H1 (cell line): ENCODE measurements around the gene NCF4. TPM values are rescaled to one million over a fixed set of nuclear protein-coding genes. Genes with fewer than 3 reads are reported as not detected.

Experiments used
- CTCF ChIA-PET: fragments of 300-600 bp; sonication (Branson Sonifier 250); formaldehyde crosslinking; loops from one replicate; lab custom pipeline; 2021; ENCODE audit not compliant: partially characterized antibody; lab: Charles Lee
- POLR2A ChIA-PET: fragments of 300-600 bp; sonication (Branson Sonifier 250); formaldehyde crosslinking; loops from one replicate; lab custom pipeline; 2021; ENCODE audit warnings: inconsistent platforms; ENCODE audit not compliant: partially characterized antibody; lab: Charles Lee
- DNase-seq, 2 experiments: peaks; one replicate each; pipeline versions ENCODE4 v3.0.0 to v3.0.0-alpha.2; 2010 to 2022; ENCODE audit warnings: low spot score in 2 of 2, low read depth in 1 of 2, mixed read lengths in 1 of 2
- FAIRE-seq: peaks from 2 replicates; lab custom pipeline; 2011; peaks lifted over from hg19 to GRCh38; lab: Jason Lieb, UNC
- H2AFZ ChIP-seq: 2 replicates; pipeline ENCODE4 v1.8.1; 2012; ENCODE audit warnings: low read length, inconsistent platforms
- H2AK5ac ChIP-seq: 2 replicates; pipeline ENCODE4 v1.6.1; 2013; ENCODE audit warnings: low read depth, low read length
- H2BK120ac ChIP-seq: replicated peaks from 2 replicates; pipeline ENCODE3; 2013; ENCODE audit warnings: low read depth, low read length, inconsistent platforms
- H2BK12ac ChIP-seq: 2 replicates; pipeline ENCODE4 v1.6.1; 2013; ENCODE audit warnings: low read depth, low read length
- H2BK15ac ChIP-seq: 2 replicates; pipeline ENCODE4 v1.6.1; 2013; ENCODE audit warnings: low read length
- H2BK20ac ChIP-seq: 2 replicates; pipeline ENCODE4 v1.6.1; 2013; ENCODE audit warnings: low read length
- H2BK5ac ChIP-seq: 2 replicates; pipeline ENCODE4 v1.6.1; 2013; ENCODE audit warnings: low read depth, low read length
- H3K14ac ChIP-seq: 2 replicates; pipeline ENCODE4 v1.6.1; 2013; ENCODE audit warnings: inconsistent platforms; ENCODE audit not compliant: insufficient read length
- H3K18ac ChIP-seq: 2 replicates; pipeline ENCODE4 v1.6.1; 2013; ENCODE audit warnings: low read length; ENCODE audit errors: extremely low read depth
- H3K23ac ChIP-seq: 2 replicates; pipeline ENCODE4 v1.6.1; 2013; ENCODE audit warnings: inconsistent platforms; ENCODE audit not compliant: insufficient read length
- H3K23me2 ChIP-seq: 2 replicates; pipeline ENCODE4 v1.6.1; 2013; ENCODE audit warnings: low read depth, low read length
- H3K27ac ChIP-seq: 2 replicates; pipeline ENCODE4 v1.6.1; 2011; ENCODE audit warnings: low read depth, low read length, inconsistent platforms
- H3K27me3 ChIP-seq, 4 experiments: replicated peaks in 1 of 4; 1 replicate in 1 of 4; 2 replicates in 3 of 4; pipeline versions ENCODE4 v1.6.1 to v1.8.1; 2011 to 2013; ENCODE audit warnings: low read length in 3 of 4, mild to moderate bottlenecking in 3 of 4, inconsistent platforms in 2 of 4, mixed read lengths in 2 of 4, moderate library complexity in 1 of 4; ENCODE audit not compliant: control insufficient read depth in 3 of 4, insufficient read depth in 3 of 4; ENCODE audit errors: extremely low read depth in 1 of 4
- H3K36me3 ChIP-seq, 4 experiments: 2 replicates each; pipeline versions ENCODE4 v1.6.1 to v1.8.1; 2011 to 2013; ENCODE audit warnings: mild to moderate bottlenecking in 4 of 4, low read length in 3 of 4, moderate library complexity in 2 of 4, control low read depth in 1 of 4, inconsistent platforms in 1 of 4; ENCODE audit not compliant: insufficient read depth in 4 of 4, control insufficient read depth in 2 of 4
- H3K4ac ChIP-seq: replicated peaks from 2 replicates; pipeline ENCODE3; 2013; ENCODE audit warnings: low read length, low read depth, mixed read lengths, inconsistent platforms; ENCODE audit not compliant: insufficient read length
- H3K4me1 ChIP-seq, 4 experiments: replicated peaks in 1 of 4; 1 replicate in 1 of 4; 2 replicates in 3 of 4; pipeline versions ENCODE4 v1.6.1 to v1.8.1; 2011 to 2013; ENCODE audit warnings: low read length in 3 of 4, inconsistent platforms in 2 of 4, mixed read lengths in 1 of 4; ENCODE audit not compliant: insufficient read depth in 4 of 4, control insufficient read depth in 3 of 4
- H3K4me2 ChIP-seq, 2 experiments: 2 replicates each; pipeline versions ENCODE4 v1.6.1 to v1.8.1; 2011 to 2013; ENCODE audit warnings: low read depth in 2 of 2, low read length in 2 of 2, control low read depth in 1 of 2, inconsistent platforms in 1 of 2, mild to moderate bottlenecking in 1 of 2; ENCODE audit not compliant: insufficient read depth in 1 of 2
- H3K4me3 ChIP-seq, 4 experiments: fragments of 200-600, 300-600 bp in 1 of 4; sonication (generic), shearing (Covaris generic), sonication (Bioruptor Twin) in 1 of 4; 2 replicates each; pipeline versions ENCODE4 v1.5.1 to v1.8.1; 2011 to 2016; ENCODE audit warnings: low read length in 4 of 4, low read depth in 3 of 4, control low read depth in 2 of 4, inconsistent platforms in 2 of 4, mild to moderate bottlenecking in 2 of 4, mixed read lengths in 1 of 4, moderate library complexity in 1 of 4; ENCODE audit not compliant: insufficient read depth in 2 of 4; ENCODE audit errors: extremely low read depth in 1 of 4
- H3K56ac ChIP-seq: replicated peaks from 2 replicates; pipeline ENCODE3; 2013; ENCODE audit warnings: low read depth, mild to moderate bottlenecking, mixed read lengths, low read length, inconsistent platforms; ENCODE audit not compliant: insufficient read length
- H3K79me1 ChIP-seq: 2 replicates; pipeline ENCODE4 v1.6.1; 2013; ENCODE audit warnings: low read depth, low read length, control low read depth
- H3K79me2 ChIP-seq, 2 experiments: 2 replicates each; pipeline versions ENCODE4 v1.6.1 to v1.8.1; 2012 to 2013; ENCODE audit warnings: low read length in 2 of 2, mild to moderate bottlenecking in 2 of 2, inconsistent platforms in 1 of 2; ENCODE audit not compliant: insufficient read depth in 2 of 2, control insufficient read depth in 1 of 2
- H3K9ac ChIP-seq, 4 experiments: replicated peaks in 1 of 4; 1 replicate in 1 of 4; 2 replicates in 3 of 4; pipeline versions ENCODE4 v1.6.1 to v1.8.1; 2011 to 2013; ENCODE audit warnings: low read depth in 3 of 4, low read length in 3 of 4, control low read depth in 2 of 4, mild to moderate bottlenecking in 2 of 4, moderate library complexity in 2 of 4, inconsistent platforms in 1 of 4; ENCODE audit errors: extremely low read depth in 1 of 4
- H3K9me3 ChIP-seq, 2 experiments: 2 replicates each; pipeline versions ENCODE4 v1.6.1 to v1.8.1; 2012 to 2013; ENCODE audit warnings: mild to moderate bottlenecking in 2 of 2, moderate library complexity in 2 of 2, control low read depth in 1 of 2, inconsistent platforms in 1 of 2, low read depth in 1 of 2, low read length in 1 of 2, mixed read lengths in 1 of 2; ENCODE audit not compliant: insufficient read depth in 2 of 2
- H4K20me1 ChIP-seq, 2 experiments: replicated peaks in 1 of 2; 2 replicates each; pipeline versions ENCODE3 to v1.8.1; 2011 to 2013; ENCODE audit warnings: inconsistent platforms in 2 of 2, low read length in 2 of 2, mild to moderate bottlenecking in 1 of 2; ENCODE audit not compliant: insufficient read depth in 2 of 2, control insufficient read depth in 1 of 2
- H4K5ac ChIP-seq: 2 replicates; pipeline ENCODE4 v1.6.1; 2013; ENCODE audit warnings: low read length, low read depth, mixed read lengths, inconsistent platforms; ENCODE audit not compliant: insufficient read length
- H4K8ac ChIP-seq: 2 replicates; pipeline ENCODE4 v1.8.0; 2013; ENCODE audit warnings: mild to moderate bottlenecking, moderate library complexity, low read length, inconsistent platforms; ENCODE audit not compliant: insufficient read depth; ENCODE audit errors: extremely low read depth
- H4K91ac ChIP-seq: replicated peaks from 2 replicates; pipeline ENCODE3; 2013; ENCODE audit warnings: low read length, mixed read lengths, inconsistent platforms; ENCODE audit not compliant: insufficient read length
- RFX5 ChIP-seq: IDR thresholded peaks from 2 replicates; pipeline ENCODE4 v1.6.1; 2011; ENCODE audit warnings: low read depth, low read length, improper control_type of control experiment, borderline replicate concordance
- WGBS, 2 experiments: shearing (Covaris generic) in 1 of 2; methylation state at CpG; one replicate each; pipeline versions ENCODE4 v1.1.6 to v1.1.7; 2013 to 2015; ENCODE audit warnings: low lambda C conversion rate in 2 of 2, mixed read lengths in 2 of 2, inconsistent platforms in 1 of 2, low coverage in 1 of 2, missing lambda C conversion rate in 1 of 2; ENCODE audit not compliant: insufficient replicate concordance in 2 of 2, insufficient coverage in 1 of 2, insufficient read length in 1 of 2; ENCODE audit errors: extremely low coverage in 1 of 2, missing lambda C conversion rate in 1 of 2; 5-methylcytosine and 5-hydroxymethylcytosine counted together
- polyA plus RNA-seq, 7 experiments: library from polyadenylated mRNA; depleted of rRNA in 3 of 7; stranded (reverse) in 5 of 7; unstranded in 2 of 7; fragments of >200 nt in 5 of 7; fragments of 200-250 nt in 2 of 7; gene quantifications; 1 replicate in 5 of 7; 2 replicates in 1 of 7; 4 replicates in 1 of 7; pipeline versions ENCODE4 v1.2.1 to v1.2.3, GENCODE V29; 2011 to 2013; ENCODE audit warnings: missing spikeins in 2 of 7, mixed read lengths in 2 of 7
- total RNA-seq: library from RNA; stranded (reverse); fragmentation: NEBNext Ultra II Directional; extraction: Animal tissue kit (Norgen Biotek cat#: 25700); gene quantifications from 2 replicates; pipeline ENCODE4 v1.2.1, GENCODE V29; 2021

Gene NCF4
- total and polyA plus RNA-seq, 2 of the 8 experiments (the other 6 are each of a cell fraction or from before 2014, with no cell fraction given): 0.20 TPM; not detected in 1

DNA sequence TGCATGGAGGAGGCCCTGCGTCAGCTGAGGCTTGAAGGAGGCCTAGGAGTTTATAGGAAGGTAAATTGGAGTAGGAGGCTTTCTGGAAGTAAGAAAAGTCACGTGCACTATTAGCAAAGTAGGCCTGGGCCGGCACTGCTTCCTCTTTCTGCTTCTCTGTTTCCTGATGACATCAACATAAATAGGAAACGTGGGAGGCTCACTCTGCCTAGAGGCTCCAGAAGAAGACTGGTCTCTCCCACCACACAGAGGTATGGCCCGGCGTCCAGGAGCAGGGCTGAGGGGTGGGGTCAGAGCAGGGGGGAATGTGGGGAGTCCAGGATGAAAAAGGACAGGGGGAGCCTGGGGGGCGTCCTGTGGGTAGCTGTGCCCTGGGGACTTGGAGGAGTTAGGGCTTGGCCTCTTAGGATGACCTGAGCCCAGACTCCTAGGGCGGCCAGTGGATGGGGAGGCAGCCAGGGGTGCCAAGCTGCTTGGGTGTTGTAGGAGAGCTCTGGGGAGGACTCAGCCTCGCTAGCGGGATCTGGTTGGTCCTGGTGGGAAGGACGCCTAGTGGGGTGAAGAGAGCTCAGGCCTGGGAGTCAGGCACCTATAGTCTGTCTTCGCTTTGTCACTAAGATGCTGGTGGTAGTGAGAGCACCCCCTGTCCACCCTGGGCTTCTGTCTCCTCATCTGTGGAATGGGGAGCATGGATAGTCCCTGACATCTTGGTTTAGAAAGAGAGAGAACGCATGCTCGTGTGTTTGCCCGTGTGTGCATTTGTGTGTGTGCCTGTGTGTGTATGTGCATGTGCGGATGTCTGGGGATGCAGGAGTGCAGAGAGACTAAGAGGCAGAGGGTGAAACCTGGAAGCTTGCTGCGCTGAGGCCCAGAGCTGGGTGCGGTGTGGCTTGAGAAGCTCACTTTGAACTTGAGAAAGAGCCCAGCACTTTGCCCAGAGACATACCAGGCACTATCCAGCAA, 52.9 kb downstream of the NCF4 start, which contains the start of gene CSF2RB:
CSF2RB (plus strand) TSS at position 202 of the 963 bp plus-strand sequence. CDS start 8,580 bp downstream, outside the sequence.
- WGBS, 2 experiments: 84% methylated on average over 15 of the region's 18 CpGs; no CpG with 5 or more reads in 1 of the 2 experiments
- Histone ChIP-seq H3K9me3 (no peaks in the 10 kb centered on the region), H4K8ac (no peak within 1 kb of the TSS), H2BK5ac (no peak within 1 kb of the TSS; the same call in 1 of the 2 replicates), H4K5ac (no peak within 1 kb of the TSS), H2BK120ac (no peak within 1 kb of the TSS), H3K18ac (0 out of 2 replicates have a peak within 1 kb of the TSS, but pooled peaks have one; percentile 39), H3K4me3 (peak within 1 kb of the TSS in 1 of 4 experiments; percentile 32; a peak in 3 of 8 replicates), H2BK15ac (peak within 1 kb of the TSS; percentile 65; the same call in 1 of the 2 replicates), H3K36me3 (no peaks in the 10 kb centered on the region), H3K14ac (no peak within 1 kb of the TSS), H3K23ac (no peak within 1 kb of the TSS), H3K4me1 (peaks cover 4 to 13% (median 8%) of the 10 kb centered on the region in 4 experiments), H3K27me3 (peaks cover 10 to 45% (median 29%) of the 10 kb centered on the region in 4 experiments), H2BK12ac (peak within 1 kb of the TSS; percentile 96), H3K23me2 (no peaks in the 10 kb centered on the region), H3K79me1 (no peaks in the 10 kb centered on the region), H2AK5ac (peak within 1 kb of the TSS; percentile 92), H3K56ac (no peak within 1 kb of the TSS), H4K91ac (no peak within 1 kb of the TSS), H4K20me1 (no peaks in the 10 kb centered on the region), H3K4me2 (peak within 1 kb of the TSS; percentile 55 to 59), H3K79me2 (no peaks in the 10 kb centered on the region), H3K9ac (no peak within 1 kb of the TSS), H3K27ac (no peak within 1 kb of the TSS), H2AFZ (no peak within 1 kb of the TSS), H3K4ac (no peak within 1 kb of the TSS), H2BK20ac (peak within 1 kb of the TSS; percentile 62; the same call in 1 of the 2 replicates)
- DNase-seq (no peak), FAIRE-seq (no peak)
- ChIA-PET CTCF (interaction anchor here (0.7 to 2.1 kb wide), 10 partner anchors 8 to 347 kb away, joined by 3 to 6 read pairs (median 4); no protein-coding TSS in a partner anchor), POLR2A (interaction anchor here (4.7 kb wide), 1 partner anchor 12 kb away, joined by 28 read pairs; no protein-coding TSS in a partner anchor)
- no peak for TF ChIP-seq RFX5
